Mucosa of stomach (tissue), 1 donor: ENCODE results near the gene CACNB2.

Source experiments
- H3K27me3 ChIP-seq: one replicate; pipeline ENCODE4 v1.7.0; 2013; ENCODE audit warnings: mild to moderate bottlenecking, low read length; ENCODE audit not compliant: control insufficient read depth, insufficient read depth
- H3K36me3 ChIP-seq: one replicate; pipeline ENCODE4 v1.7.0; 2013; ENCODE audit warnings: low read length; ENCODE audit not compliant: control insufficient read depth, insufficient read depth
- H3K4me1 ChIP-seq: one replicate; pipeline ENCODE4 v1.7.0; 2013; ENCODE audit warnings: mild to moderate bottlenecking, low read length; ENCODE audit not compliant: control insufficient read depth, insufficient read depth
- H3K4me3 ChIP-seq: one replicate; pipeline ENCODE4 v1.7.0; 2013; ENCODE audit warnings: low read length
- H3K9ac ChIP-seq: one replicate; pipeline ENCODE4 v1.7.0; 2013; ENCODE audit warnings: mild to moderate bottlenecking, low read length, moderate library complexity
- H3K9me3 ChIP-seq: one replicate; pipeline ENCODE4 v1.7.0; 2013; ENCODE audit warnings: mild to moderate bottlenecking, low read length, moderate library complexity; ENCODE audit not compliant: control insufficient read depth
- donor health status: Pancreatic carcinoma.

The CACNB2 gene

GRCh38 chr10:18334116-18334867 is 194.1 kb downstream of the CACNB2 start:
- H3K9ac ChIP-seq = no peak overlapping the region
- no peaks in the 10 kb centered on the region for H3K4me1 ChIP-seq
- H3K4me3 ChIP-seq = no peak overlapping the region
- no peaks in the 10 kb centered on the region for H3K9me3 ChIP-seq
- no peaks in the 10 kb centered on the region for H3K27me3 ChIP-seq
- H3K36me3 ChIP-seq = no peaks in the 10 kb centered on the region

DNA sequence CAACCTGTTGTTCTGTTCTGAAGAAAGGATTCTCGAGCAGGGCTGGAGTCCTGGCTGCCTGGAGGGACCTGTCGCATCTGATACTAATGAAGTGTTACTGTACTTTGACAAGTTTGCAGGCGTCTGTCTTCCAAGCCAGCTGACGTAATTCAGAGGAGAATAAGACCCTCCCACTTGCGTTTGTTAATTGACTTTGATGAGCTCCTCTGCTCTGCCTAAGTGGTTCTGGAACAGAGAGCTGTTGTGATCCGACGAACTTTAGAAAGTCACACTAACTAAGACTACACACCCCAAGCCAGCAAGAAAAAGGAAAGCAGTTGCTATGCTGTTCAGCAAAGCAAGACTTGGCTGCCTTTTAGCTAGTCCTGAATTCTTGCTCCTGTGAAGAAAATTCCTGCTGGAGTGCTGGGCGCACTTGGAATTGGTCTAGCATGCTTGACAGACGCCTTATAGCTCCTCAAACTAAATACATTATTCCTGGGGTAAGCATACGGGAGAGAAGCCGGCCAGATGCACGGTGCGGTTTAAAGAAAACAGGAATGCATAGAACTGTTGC is 200.3 kb downstream of the CACNB2 start:
- H3K4me1 ChIP-seq = no peaks in the 10 kb centered on the region
- H3K4me3 ChIP-seq = no peak overlapping the region
- H3K9ac ChIP-seq = no peak overlapping the region

DNA sequence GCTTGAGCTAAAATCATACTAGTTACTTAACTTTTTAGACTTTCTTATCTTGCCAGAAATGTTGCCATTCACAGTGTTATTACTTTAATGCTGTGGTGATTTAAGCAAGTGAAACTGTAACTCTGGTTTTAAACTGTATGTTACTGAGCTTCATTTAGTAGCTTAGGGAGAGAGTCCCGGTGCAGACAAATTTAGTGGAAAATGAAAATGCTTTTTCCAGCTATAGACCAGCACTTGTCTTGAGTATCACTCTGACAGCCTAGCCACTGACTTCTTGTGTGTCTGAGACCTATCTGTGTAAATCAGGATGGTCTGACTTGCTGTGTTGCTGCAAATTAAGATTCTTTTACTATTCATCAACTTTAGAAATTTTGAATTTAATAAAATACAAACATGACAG is 200.8 kb downstream of the CACNB2 start:
- Histone ChIP-seq H3K4me3 (no peak overlapping the region), H3K36me3 (no peaks in the 10 kb centered on the region), H3K27me3 (no peaks in the 10 kb centered on the region), H3K9ac (no peak overlapping the region), H3K4me1 (no peaks in the 10 kb centered on the region), H3K9me3 (no peaks in the 10 kb centered on the region)

More for the DNA sequence above, 200.3 kb downstream of the CACNB2 start:
- Histone ChIP-seq H3K36me3 (no peaks in the 10 kb centered on the region), H3K27me3 (no peaks in the 10 kb centered on the region), H3K9me3 (no peaks in the 10 kb centered on the region)

DNA sequence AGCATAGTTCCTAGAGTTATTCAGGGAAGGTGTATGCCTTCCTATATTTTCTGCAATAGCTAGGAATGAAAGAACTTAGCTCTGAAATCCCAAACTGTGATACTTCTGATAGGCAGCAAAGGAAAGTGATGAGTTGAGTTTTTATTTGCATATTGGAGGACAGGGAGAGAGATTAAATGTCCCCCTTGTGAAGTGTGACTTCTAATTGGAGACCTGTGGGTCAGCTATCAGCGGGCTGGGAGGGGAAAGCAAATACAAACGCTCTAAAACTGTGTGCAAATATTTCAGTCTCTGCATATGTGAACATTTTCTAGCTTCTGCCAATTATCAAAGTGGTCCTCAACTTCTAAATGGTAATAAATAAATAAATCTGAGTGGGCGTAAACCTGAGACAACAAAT is 203.3 kb downstream of the CACNB2 start:
- H3K4me3 ChIP-seq = no peak overlapping the region
- H3K4me1 ChIP-seq = no peaks in the 10 kb centered on the region
- no peaks in the 10 kb centered on the region for H3K9me3 ChIP-seq
- H3K36me3 ChIP-seq = no peaks in the 10 kb centered on the region
- H3K27me3 ChIP-seq = no peaks in the 10 kb centered on the region
- no peak overlapping the region for H3K9ac ChIP-seq

- no peak overlapping the region for H3K4me3 ChIP-seq
Measured at GRCh38 chr10:18345308-18345707, 205.1 kb downstream of the CACNB2 start.

DNA sequence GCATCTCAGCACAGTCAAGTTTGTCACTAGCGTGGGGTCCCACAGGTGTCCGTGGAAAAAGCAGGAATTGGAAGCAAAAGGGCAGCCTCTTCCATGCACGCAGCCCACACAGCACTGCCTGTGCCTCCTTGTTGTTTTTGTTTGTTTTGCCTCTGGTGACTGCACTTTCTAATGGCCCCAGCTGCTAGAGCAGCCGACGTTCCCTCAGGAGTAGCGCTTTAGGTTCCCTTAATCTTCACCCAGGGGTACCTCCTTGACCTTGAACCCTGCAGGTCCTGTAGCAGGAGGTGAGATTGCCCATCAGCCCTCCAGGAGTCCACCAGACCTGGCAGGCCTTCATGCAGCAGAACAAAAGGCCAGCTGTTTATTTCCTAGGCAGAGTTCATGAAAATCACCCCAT is 210.1 kb downstream of the CACNB2 start:
- Histone ChIP-seq H3K4me3 (no peak overlapping the region), H3K27me3 (no peaks in the 10 kb centered on the region)

More at GRCh38 chr10:18345308-18345707, 205.1 kb downstream of the CACNB2 start:
- Histone ChIP-seq H3K4me1 (no peaks in the 10 kb centered on the region), H3K27me3 (no peaks in the 10 kb centered on the region), H3K36me3 (no peaks in the 10 kb centered on the region), H3K9me3 (no peaks in the 10 kb centered on the region), H3K9ac (no peak overlapping the region)

DNA sequence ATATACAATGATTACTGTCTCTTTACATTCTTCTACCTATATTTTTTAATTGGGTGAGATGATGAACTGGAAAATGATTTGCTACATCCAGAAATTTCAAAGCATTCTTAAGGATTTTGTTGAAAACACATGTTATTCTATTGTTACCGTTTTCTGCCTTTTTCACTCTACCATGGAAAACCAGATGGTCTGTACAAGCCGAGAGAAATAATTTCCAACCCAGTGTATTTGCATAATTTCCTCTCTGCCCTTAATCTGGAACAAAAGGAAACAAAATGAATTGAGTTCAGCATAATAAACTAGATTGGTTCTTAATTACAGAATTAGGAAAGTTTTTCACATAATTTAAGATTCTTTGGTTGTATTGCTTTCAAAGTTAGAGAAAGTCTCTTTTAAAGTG is 211.2 kb downstream of the CACNB2 start:
- Histone ChIP-seq H3K36me3 (no peaks in the 10 kb centered on the region), H3K4me3 (no peak overlapping the region), H3K27me3 (no peaks in the 10 kb centered on the region), H3K9ac (no peak overlapping the region), H3K4me1 (no peaks in the 10 kb centered on the region), H3K9me3 (no peaks in the 10 kb centered on the region)

More for the DNA sequence above, 210.1 kb downstream of the CACNB2 start:
- H3K4me1 ChIP-seq = no peaks in the 10 kb centered on the region
- H3K9me3 ChIP-seq = no peaks in the 10 kb centered on the region
- H3K36me3 ChIP-seq = no peaks in the 10 kb centered on the region
- no peak overlapping the region for H3K9ac ChIP-seq

GRCh38 chr10:18352175-18352574 is 212.0 kb downstream of the CACNB2 start:
- Histone ChIP-seq H3K4me1 (no peaks in the 10 kb centered on the region), H3K9me3 (no peaks in the 10 kb centered on the region), H3K4me3 (no peak overlapping the region), H3K9ac (no peak overlapping the region), H3K27me3 (no peaks in the 10 kb centered on the region), H3K36me3 (no peaks in the 10 kb centered on the region)

DNA sequence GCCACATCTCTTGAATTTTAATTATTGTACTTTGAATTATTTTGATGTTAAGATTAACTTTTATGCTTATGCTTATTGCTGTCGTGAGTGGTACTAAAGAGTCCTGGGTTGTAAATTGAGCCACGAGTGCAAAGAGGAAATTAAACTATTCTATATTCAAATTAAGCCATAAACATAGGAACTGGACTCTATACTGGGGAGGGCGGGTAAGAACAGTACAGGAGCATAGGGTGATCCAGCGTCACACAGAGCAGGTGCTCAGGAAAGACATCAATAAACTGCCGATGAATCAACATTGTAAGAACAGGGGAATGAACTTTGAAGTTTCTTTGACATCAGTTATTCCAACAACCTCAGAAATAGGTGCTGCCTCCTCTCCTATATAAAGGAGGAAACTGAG is 219.6 kb downstream of the CACNB2 start:
- Histone ChIP-seq H3K27me3 (no peaks in the 10 kb centered on the region), H3K9ac (no peak overlapping the region), H3K36me3 (no peaks in the 10 kb centered on the region), H3K4me1 (no peaks in the 10 kb centered on the region), H3K4me3 (no peak overlapping the region), H3K9me3 (no peaks in the 10 kb centered on the region)

DNA sequence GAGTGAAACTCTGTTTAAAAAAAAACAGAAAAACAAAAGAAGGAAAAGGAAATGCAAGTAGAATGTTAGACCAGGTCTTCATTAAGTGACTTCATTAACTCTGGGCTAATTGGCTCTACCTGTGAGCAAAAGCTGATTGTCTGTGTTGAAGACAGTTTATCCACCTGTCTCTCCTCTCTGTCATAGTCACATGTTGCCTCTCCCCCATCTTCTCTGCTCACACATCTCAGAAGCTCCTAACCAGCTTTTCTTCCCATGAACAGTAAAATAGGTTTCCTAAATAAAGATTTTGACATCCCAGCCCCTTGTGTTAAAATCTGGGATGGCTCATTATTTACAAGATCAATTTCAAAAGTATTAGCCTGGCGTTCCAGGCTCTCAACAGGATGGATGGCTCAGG is 222.7 kb downstream of the CACNB2 start:
- Histone ChIP-seq H3K36me3 (no peaks in the 10 kb centered on the region), H3K27me3 (no peaks in the 10 kb centered on the region), H3K4me1 (no peaks in the 10 kb centered on the region), H3K4me3 (no peak overlapping the region), H3K9me3 (no peaks in the 10 kb centered on the region), H3K9ac (no peak overlapping the region)

DNA sequence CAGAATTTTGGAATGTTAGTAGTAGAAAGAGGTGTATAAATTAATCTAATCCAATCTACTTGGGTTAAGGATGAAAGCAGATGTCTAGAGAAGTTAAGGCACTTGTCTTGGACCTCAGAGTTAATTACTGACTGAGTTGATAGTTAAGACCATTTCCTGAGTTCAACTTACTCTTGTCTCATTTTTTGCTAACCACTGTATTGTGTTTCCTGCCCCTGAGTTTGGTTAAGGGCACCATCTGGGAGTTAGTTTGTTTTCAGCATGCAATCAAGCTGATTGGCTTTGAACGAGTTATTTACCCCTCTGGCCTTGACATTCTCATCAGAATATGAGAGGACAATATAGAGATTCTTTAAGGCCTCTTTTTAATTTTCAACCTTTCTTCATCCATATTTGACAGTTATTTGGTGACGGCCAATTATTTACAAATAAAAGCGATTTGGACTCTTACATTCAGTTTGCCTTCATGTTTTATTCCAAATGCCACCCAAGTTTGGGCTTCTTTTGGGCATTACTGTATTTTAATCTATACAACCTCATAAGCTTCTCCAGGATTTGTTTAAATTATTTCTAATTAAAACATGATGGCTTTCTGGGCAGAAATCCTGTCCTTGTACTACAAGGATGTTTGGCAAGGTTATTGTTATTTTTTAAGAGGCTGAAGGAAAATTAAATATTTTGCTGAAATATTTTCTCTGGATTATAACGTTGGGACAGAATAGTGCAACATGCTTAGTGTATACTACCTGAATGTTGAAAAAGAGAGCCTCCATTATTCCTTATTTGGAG is 225.0 kb downstream of the CACNB2 start:
- Histone ChIP-seq H3K9ac (no peak overlapping the region), H3K36me3 (no peaks in the 10 kb centered on the region), H3K4me3 (no peak overlapping the region), H3K4me1 (no peaks in the 10 kb centered on the region), H3K9me3 (no peaks in the 10 kb centered on the region), H3K27me3 (no peaks in the 10 kb centered on the region)

DNA sequence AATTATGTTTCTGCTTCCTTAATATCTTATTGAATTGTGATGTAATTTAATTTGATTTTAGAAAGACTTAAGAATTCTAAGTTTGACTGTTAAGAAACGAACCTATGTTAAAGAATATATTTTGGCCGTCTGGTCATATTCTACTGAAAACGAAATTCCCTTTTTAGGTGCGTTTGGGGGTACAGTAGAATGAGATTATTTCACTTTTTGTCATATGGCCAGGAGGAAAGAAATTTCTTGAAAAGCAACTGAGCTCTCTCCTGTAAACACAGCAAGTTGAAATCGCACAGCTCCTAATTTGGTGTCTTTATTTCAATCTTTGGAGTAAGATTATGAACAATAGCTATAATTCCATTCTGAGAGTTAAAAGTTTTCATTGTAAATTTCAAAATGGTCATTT is 227.6 kb downstream of the CACNB2 start:
- no peak overlapping the region for H3K4me3 ChIP-seq
- no peaks in the 10 kb centered on the region for H3K4me1 ChIP-seq
- H3K9me3 ChIP-seq = no peaks in the 10 kb centered on the region
- no peaks in the 10 kb centered on the region for H3K36me3 ChIP-seq
- no peaks in the 10 kb centered on the region for H3K27me3 ChIP-seq
- H3K9ac ChIP-seq = no peak overlapping the region
